PC-3 (cell line): ENCODE measurements around the gene CSRP1.

ENCODE experiments used
- CTCF ChIP-seq: fragments of 300-600 bp; sonication (generic); conservative IDR thresholded peaks from 2 replicates; pipeline ENCODE4 v1.5.1; 2017; ENCODE audit warnings: antibody characterized with exemption, low read depth, mild to moderate bottlenecking, low read length
- EZH2phosphoT487 ChIP-seq: fragments of 300-600 bp; sonication (generic); IDR thresholded peaks from 2 replicates; pipeline ENCODE4 v1.6.1; 2018; ENCODE audit warnings: mild to moderate bottlenecking, antibody characterized with exemption, low read length, borderline replicate concordance

DNA sequence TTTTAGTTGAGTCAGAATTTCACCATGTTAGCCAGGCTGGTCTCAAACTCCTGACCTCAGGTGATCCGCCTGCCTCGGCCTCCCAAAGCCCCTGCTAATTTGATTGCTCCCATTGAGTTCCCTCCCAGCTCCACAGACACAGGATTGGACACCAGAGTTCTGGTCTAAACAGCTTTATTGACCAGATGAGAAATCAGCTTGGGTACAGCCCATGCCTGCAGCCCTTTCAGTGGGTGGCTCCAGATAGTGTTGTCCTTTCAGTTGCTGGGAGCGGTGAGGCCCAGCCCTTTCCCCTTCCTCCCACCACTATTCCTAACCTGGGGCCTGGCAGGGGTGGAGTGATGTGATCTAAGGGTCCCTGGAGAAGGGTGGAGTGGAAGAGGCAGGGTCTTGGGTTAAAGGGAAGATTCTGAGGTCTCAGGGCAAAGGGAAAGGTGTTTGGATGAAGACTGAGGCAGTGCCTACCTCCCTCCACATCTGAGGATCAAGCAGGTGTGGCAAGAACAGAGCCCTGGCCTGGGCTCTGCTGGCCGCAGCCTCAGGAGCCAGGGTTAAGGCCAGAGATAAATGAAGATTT, 23.5 kb downstream of the CSRP1 start:
- TF ChIP-seq CTCF (no peak), EZH2phosphoT487 (no peak)
